Keratinocyte (primary cell): ENCODE measurements around the gene SFPQ.

Source experiments
- CTCF ChIP-seq, 3 experiments: IDR thresholded peaks in 1 of 3; conservative IDR thresholded peaks in 1 of 3; optimal IDR thresholded peaks in 1 of 3; 2 replicates in 2 of 3; 3 replicates in 1 of 3; pipeline versions ENCODE3 to v1.5.1; 2011; ENCODE audit warnings: low read length in 3 of 3, mild to moderate bottlenecking in 3 of 3, moderate library complexity in 2 of 3, control low read depth in 1 of 3, inconsistent platforms in 1 of 3; ENCODE audit not compliant: insufficient read depth in 2 of 3; ENCODE audit errors: extremely low read depth in 1 of 3
- EZH2 ChIP-seq: IDR thresholded peaks from one replicate; pipeline ENCODE4 v1.6.1; 2012; ENCODE audit warnings: inconsistent platforms, mild to moderate bottlenecking, low read length, moderate library complexity

GRCh38 chr1:35202048-35202719 lies 9.2 kb upstream of the SFPQ start:
- TF ChIP-seq CTCF (optimal IDR thresholded peaks at IDR 0.05 in 1 of 3, IDR thresholded peaks at IDR 0.05 in 1 of 3, conservative IDR thresholded peaks at IDR 0.05 in 1 of 3; ENCODE audit: extremely low read depth in 1 of 3, insufficient read depth in 2 of 3, low read length in 3 of 3) (peak; percentile 84 to 94 (median 93)), EZH2 (no peak)
